Suppressor macrophage treated with lipopolysaccharide for 4 hours (primary cell): Measurements from ENCODE around the gene UPF3B.
"Not testable (repeated sequence)": the region's sequence is repeated elsewhere in the genome, so short reads cannot be mapped to it uniquely, and the experiment has no call there.

Experiments
- DNase-seq: peaks from one replicate; pipeline ENCODE4 v3.0.0-alpha.2; 2020

UPF3B gene, protein sequence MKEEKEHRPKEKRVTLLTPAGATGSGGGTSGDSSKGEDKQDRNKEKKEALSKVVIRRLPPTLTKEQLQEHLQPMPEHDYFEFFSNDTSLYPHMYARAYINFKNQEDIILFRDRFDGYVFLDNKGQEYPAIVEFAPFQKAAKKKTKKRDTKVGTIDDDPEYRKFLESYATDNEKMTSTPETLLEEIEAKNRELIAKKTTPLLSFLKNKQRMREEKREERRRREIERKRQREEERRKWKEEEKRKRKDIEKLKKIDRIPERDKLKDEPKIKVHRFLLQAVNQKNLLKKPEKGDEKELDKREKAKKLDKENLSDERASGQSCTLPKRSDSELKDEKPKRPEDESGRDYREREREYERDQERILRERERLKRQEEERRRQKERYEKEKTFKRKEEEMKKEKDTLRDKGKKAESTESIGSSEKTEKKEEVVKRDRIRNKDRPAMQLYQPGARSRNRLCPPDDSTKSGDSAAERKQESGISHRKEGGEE

DNA sequence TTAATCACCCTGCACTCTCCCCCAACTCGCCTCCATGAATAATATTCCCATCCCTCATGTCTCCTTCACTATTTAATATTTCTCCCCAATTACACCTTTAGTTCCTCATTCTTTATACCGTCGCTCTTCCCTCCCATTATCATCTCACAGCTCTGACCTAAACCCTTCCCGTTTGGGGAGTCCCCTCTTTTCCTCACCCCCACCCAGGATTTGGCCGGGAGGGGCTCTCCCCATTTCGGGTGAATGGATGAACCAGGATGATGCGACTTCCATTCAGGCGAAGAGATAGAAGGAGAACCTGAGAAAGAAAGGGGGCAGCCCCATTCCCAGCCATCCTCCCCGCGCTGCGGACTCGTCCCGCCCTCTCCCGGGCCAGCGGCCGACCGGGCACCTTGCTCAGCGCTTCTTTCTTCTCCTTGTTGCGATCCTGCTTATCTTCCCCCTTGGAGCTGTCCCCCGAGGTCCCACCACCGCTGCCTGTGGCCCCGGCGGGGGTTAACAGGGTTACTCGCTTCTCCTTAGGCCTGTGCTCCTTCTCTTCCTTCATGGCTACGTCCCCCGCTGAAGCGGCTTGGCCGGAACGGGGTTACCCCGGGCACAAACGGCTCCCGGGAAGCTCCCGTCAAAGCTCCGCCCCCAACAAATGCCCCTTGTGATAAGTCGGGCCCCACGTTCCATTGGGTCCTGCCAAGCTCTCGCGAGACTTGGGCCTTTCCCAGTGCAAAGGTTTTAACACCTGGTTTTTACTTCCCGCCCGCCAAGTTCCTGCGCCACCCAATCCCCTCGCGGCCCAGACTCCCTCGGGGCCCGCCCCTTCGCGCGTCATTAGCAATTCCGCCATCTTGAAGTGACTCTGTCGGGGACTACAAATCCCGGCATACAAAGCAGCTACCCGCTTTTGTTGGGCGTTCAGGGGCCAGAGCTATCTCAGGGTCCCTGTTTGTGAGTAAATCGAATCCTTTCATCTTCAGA, at the start of gene UPF3B:
Gene UPF3B (minus strand): TSS at position 582 of the 972 bp plus-strand sequence. CDS start 35 bp downstream, at position 547.
- peak; percentile 97 for DNase-seq

DNA sequence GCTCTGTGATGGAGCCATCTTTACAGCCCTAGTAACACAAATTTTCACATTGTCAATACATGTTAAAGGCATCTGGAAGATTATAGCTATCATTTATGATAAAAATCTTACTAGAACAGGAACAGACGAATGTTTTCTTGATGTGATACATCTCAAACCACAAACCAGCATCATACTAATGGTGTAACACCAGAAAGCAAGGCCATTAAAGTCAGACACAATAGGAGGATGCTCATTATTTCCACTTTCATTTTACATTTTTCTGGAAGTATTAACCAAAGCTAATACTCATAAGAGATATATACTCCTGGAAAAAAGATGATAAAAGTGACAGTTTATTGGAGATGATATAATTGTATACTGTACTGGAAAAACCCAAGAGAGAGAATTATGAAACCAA, 48.2 kb upstream of the UPF3B start:
- peak; percentile 46 for DNase-seq

DNA sequence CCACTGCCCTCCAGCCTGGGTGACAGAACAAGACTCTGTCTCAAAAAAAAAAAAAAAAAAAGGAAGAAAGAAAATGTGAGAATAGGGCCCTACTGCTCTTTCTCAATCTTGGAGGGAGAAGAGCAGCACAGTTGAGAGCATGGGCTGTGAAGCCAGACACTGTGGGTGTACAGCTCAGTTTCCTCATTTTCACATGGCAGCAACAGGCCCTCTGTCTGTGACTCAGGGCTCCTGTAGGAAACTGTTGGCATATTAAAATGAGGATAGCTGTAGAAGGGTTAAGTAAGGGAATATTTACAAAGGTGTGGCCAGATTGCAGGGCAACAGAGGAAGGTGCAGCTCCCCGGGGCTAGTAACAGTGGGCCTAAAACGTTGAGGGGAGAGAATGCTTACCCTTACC, 46.4 kb upstream of the UPF3B start:
- DNase-seq = peak; percentile 82

DNA sequence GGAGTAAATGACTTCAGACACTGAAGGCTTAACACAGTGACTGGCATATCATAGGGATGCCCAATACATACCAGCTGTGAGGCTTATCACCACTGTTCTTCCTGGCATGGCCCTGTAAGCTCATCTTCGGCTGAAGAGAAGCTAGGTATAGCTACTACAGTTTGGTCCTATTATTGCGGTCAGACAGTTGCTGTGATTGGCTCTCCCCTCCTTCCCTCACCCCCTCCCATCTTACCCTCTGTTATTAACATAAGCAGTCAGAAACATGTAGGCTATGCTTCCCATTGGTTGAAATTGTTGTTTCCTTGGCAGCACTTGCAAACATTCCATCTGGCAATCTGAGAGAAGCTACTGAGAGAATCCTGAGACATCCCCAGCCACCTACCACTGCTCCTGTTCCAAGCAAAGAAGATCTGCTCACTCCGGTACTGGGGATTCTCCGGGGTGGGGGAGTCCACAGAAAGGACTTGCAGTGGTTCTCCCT, 43.1 kb upstream of the UPF3B start, which contains the start of gene AKAP14:
Gene AKAP14 (plus strand): TSS at position 51 of the 484 bp plus-strand sequence. CDS start 7,331 bp downstream, outside the sequence.
- DNase-seq = no peak

DNA sequence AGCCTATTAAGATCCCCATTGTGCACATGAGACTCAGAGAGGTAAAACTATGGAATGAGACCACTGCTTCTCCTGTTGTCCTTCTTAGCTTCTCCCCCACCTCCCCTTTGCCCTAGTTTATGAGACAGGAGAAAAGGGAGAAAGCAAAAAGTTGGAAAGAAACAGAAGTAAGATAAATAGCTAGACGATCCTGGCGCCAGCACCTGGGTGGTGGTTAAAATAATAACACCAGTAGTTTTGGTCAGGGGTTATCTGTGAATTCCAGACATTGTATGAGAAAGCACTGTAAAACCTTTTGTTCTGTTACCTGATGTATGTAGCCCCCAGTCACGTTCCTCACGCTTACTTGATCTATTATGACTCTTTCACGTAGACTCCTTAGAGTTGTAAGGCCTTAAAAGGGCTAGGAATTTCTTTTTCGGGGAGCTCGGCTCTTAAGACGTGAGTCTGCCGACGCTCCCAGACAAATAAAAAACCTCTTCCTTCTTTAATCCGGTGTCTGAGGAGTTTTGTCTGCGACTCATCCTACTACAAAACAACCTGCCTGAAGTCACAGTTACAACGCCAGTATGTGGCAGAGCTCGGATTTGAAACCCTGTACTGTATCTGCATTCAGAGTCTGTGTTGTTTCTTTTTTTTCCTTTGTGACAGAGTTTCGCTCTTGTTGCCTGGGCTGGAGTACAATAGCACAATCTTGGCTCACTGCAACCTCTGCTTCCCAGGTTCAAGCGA, 39.4 kb upstream of the UPF3B start:
- DNase-seq = not testable (repeated sequence)

DNA sequence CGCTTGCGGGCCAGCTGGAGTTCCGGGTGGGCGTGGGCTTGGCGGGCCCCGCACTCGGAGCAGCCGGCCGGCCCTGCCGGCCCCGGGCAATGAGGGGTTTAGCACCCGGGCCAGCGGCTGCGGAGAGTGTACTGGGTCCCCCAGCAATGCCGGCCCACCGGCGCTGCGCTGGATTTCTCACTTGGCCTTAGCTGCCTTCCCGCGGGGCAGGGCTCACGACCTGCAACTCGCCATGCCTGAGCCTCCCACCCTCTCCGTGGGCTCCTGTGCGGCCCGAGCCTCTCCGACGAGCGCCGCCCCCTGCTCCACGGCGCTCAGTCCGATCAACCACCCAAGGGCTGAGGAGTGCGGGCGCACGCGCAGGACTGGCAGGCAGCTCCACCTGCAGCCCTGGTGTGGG, 37.9 kb upstream of the UPF3B start:
- DNase-seq = not testable (repeated sequence)

DNA sequence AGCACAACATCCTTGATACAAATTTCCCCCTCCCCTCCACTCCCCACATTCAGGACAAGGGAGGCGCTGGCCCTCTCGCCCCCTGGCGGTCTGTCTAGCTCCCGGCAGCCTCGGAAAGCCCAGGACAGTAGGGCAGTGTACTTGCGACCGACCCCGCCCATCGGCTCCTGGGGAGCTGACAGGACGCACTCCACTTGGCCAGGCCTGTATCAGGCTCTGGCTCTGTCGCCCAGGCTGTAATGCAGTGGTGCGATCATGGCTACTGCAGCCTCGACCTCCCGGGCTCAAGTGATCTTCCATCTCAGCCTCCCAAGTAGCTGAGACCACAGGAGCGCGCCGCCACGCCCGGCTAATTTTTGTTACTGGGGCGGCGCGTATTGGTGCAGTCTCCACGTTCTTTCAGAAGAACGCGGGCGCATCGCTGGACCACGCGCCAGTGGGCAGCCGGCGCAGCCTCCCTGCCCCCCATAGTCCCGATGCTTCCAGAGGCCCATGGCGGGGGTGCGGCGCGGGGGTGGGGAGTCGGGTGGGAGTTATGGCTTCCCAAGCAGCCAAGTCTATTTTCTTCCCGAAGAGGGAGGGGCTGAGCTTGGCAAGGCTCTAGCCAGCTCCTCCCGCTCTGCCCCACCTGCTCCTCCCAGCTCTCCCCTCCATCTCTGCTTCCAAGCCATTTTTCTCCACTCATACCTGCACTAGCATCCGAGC, 35.1 kb upstream of the UPF3B start:
- DNase-seq = peak; percentile 69

DNA sequence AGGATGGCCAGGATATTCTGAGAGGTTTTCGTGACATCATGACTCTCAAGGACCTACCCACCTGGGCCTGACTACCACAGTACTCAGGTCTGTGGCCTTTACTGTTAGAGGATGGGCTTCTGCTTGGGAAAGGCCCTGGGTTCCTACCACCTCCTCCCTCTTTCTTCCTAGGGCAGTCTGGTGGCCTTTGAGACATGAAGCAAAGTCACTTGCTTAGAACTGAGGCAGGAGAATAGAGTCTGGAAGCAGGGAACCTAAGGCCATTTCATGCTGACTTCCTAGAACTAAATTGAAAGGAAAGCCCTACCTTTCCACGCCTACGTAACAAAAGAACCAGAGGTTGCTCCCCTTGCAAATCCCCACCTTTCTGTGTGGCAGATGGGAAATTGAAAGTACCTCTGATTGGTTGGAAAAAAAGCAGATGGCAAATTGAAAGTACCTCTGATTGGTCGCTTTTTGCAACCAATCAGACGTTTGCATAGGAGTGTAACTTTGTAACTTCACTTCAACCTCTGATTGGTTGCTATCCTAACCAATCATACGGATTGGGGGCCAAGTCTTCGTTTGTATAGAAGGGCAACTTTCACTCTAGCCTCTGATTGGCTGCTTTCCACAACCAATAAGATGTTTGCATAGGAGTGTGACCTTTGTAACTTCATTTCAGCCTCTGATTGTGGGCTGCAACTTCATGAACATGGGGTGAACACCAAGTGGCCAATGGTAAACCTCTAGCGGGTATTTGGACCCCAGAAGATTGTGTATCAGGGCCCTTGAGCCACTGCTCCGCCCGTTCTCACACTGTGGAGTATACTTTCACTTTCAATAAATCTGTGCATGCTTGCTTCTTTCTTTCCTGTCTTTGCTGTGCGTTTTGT, 33.0 kb upstream of the UPF3B start:
- DNase-seq = peak; percentile 14

DNA sequence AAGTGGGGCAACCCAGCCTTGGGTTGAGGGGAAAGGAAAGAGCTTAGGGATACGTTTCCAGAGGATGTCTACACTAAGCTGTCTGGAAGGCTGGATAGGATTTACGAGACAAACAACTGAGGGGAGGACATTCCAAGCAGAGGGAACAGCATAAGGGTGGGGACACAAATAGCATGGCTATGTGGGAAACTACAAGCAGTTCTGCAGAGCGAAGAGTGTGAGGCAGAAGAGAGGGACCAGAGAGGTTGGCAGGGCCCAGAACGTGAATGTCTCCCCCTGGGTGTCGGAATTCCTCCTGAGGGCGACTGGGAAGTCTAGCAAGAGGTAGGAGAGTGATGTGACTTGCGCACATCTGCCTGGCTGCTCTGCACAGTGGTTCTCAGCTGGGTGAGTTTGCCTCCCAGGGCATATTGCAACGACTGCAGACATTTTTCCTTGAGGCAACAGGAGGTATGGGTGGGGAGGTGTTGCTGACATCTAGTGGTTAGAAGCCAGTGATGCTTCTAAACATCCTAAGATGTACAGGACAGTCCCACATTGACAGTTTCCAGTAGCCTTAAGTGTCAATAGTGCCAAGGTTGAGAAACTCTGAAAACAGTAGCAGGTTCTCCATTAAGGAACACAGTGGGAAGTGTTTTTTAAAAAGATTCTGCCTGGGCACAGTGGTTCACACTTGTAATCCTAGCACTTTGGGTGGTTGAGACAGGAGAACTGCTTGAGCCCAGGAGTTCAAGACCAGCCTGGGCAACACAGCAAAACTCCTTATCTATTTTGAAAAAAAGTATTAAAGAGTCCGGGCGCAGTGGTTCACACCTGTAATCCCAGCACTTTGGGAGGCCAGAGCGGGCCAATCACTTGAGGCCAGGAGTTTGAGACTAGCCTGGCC, 28.0 kb upstream of the UPF3B start:
- peak; percentile 47 for DNase-seq

DNA sequence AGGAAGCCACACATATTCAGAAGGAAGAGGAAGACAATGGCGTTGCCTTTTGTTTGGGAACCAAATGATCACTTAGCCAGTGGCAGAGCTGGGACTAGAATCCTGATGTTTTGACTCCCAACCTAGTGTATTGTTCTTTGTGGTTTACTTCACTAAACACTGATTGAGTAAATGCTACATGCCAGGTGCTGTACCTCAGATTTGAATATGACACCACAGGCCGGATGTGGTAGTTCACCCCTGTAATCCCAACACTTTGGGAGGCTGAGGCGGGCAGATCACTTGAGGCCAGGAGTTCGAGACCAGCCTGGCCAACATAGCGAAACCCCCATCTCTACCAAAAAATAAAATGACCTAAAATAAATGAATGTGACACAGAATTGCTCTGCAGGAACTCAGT, 27.3 kb upstream of the UPF3B start:
- DNase-seq = no peak

DNA sequence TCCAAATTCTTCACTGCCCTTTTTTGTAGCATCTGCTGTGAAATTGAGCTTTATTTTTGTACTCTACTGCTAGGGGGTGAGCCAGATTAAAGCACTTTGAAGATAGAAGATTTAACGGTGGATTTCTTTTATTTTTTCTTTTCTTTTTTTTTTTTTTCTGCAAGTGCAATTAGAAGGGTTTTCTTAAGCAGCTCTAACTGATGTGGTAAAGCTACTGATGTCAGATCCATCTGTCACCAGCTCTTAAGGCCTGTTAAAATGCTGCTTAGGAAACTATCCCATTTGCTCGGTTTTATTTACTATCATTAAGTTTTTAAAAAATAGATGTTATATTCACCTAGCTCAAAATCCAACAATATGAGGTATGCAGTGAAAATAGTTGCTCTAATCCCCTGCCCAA, 26.0 kb upstream of the UPF3B start:
- no peak for DNase-seq

DNA sequence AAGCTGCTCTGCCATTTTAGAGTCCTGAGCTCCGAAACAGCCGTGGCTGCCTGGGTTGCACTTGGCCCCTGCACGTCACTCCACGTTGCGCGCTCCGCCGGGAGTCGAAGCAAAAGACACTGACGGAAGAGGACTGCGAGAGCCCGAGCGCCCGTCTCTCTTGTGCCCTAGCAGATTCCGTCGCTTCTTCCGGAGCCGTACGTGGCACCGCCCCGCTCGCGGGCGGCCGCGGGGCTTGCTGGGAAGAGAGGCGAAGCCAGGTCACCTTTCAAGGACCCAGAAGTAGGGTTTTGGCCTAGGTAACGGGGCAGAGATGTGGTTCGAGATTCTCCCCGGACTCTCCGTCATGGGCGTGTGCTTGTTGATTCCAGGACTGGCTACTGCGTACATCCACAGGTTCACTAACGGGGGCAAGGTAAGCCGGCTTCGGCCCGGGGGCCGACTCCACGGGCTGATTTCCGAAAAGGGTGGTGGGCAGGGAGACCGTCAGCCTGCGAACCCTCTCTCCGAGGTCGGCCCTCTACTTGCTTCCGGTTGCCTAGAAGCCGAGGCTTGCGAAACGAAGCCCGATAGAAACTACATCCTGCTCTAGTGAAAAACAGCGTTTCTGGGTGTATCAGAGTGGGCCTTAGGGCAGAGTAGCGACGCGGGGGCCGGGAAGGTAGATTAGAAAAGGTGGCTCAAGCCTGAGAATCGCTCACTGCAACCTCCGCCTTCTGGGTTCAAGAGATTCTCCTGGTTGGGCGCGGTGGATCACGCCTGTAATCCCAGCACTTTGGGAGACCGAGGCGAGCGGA, 19.0 kb upstream of the UPF3B start, which contains the start of the genes NDUFA1 and RNF113A:
Gene NDUFA1 (plus strand): TSS at position 234 of the 797 bp plus-strand sequence. CDS start 80 bp downstream, at position 314.
Gene RNF113A (minus strand): TSS at position 135 of the 797 bp plus-strand sequence. CDS start 120 bp downstream, at position 15.
- peak; percentile 90 for DNase-seq

DNA sequence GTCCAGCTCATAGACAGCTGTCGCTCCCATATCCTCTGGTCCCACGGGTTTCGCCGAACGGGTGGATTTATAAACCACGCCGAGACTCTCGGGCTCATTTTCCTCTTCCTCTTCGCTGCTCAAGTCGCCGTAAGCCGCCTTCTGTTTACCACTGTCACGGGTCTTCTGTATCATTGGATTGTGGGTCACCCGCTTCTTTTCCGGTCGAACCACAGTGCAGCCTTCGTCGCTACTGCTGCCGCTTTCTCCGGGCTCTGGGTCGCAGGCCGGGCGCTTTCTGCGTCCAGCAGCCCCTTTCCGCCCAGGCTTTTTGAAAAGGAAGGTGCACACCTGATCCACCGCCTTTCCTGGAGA, 18.5 kb upstream of the UPF3B start:
- peak; percentile 44 for DNase-seq

DNA sequence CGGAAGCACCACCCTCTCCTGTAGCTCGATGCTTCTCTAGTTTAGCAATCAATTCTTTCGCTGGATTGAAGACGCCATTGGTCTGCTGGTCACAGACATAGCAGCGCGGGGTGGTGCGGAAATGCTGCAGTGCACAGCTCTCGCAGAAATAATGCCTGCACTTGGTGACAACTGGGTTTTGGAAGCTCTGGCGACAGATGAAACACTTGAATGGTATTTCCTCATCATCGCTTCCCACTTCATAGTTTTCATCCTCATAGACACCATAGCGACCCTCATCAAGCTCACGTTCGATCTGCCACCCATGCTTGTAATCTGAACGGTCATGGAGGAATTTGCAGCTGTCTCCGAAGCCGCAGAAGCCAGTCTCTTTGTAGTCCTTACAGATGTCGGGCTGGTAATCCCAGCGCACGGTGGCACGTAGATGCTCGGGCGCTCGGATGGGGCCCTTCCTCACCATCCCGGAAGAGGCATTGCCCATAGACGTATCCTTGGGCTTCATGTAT, 17.9 kb upstream of the UPF3B start:
- DNase-seq = peak; percentile 48

DNA sequence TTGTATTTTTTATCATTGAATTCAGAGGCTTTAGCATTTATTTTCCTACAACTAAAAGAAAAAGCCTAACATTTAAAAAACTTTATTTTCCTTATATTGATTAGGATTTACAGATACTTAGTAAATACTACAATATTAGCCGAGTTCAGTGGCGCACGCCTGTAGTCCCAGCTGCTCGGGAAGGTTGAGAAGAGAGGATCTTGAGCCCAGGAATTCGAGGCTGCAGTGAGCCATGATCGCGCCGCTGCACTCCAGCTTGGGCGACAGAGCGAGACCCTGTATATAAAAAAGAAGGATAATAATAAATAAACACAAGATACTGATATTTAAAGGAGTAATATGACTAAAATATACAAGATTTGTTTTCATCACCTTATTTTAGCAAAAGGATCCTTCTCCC, 681 bp upstream of the UPF3B start:
- DNase-seq = no peak

DNA sequence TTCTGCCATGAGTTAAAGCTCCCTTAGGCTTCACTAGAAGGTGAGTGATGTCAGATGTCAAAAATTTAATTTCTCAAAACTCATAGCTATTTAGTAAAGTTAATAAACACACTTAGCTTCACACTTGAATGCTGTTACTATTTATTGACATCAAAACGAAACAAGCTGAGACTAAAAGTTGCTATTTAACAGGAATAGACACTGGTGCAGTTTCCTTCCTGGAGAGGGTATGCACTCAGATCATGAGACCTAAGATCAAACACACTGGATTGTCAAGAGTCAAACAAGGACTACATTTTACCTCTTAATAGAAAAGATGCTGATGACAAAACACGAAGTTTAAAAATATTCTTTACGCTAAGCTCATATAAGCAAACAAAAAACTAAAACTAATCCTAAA, 18.9 kb downstream of the UPF3B start:
- no peak for DNase-seq

DNA sequence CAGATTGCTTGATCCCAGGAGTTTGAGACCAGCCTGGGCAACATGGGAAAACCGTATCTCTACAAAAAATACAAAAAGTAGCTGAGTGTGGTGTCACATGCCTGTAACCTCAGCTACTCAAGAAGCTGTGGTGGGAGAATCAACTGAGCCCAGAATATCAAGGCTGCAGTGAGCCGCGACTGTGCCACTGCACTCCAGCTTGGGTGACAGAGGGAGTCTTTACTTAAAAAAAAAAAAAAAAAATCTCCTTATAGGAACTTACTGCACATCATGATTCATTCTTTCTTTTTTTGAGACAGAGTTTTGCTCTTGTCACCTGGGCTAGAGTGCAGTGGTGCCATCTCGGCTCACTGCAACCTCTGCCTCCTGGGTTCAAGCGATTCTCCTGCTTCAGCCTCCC, 24.3 kb downstream of the UPF3B start:
- DNase-seq = no peak

DNA sequence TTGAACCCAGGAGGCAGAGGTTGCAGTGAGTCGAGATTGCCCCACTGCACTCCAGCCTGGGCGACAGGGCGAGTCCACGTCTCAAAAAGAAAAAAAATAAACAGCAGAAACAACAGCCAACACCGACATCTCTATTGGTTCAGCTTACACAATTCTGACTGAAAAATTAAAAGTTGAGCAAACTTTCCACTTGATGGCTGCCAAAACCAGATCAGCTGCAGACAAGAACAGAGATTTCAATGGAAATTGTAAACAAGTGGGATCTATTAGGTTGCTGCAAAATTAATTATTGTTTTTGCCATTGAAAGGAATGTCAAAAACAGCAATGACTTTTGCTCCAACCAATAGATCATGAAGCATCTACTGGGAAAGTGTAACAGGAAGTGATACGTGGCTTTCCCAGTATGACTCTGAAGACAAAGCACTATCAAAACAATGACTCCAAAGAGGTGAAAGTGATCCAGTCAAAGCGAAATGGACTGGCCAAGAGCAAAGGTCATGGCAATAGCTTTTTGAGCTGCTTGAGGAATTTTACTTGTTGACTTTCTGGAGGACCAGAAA, 26.3 kb downstream of the UPF3B start:
- DNase-seq = peak; percentile 12
